ENCODE data around the gene TMEM255B.
"Not testable (repeated sequence)": the region's sequence is repeated elsewhere in the genome, so short reads cannot be mapped to it uniquely, and the experiment has no call there.

Gene TMEM255B

DNA sequence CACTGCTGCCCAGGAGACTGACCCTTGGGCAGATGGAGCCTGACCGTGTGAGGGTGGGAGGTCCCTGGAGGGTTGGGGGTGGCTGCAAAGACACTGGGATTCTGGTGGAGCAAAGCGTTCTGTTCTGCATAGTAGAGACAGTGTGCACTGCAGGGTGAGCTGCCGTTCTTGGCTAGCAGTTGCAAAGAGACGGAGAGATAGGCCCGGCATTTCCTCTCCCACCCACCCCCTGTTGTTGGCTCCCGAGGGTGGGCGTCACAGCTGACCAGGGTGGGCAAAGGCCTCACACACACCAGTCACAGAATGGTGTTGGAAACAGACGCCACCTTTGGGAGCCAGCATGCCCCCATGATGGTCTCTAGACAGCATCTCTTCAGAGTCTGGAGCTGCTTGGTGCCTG lies 11.4 kb downstream of the TMEM255B start:
- no peak for DNase-seq

DNA sequence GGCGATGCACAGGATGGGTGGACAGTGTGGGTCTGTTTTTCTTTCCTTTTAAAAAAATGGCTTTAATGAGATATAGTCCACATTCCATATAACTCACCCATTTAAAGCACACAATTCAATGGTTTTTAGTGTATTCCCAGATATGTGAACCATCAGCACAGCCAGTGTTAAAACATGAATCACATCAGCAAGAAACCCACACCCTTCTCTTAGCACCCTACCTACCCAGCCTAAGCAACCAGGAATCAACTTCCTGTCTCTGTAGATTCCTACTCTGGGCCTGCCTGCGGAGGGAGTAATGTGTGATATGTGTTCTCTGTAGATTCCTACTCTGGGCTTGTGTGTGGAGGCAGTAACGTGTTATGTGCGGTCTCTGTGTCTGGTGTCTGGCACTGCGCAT lies 11.9 kb downstream of the TMEM255B start:
- DNase-seq, result no peak

DNA sequence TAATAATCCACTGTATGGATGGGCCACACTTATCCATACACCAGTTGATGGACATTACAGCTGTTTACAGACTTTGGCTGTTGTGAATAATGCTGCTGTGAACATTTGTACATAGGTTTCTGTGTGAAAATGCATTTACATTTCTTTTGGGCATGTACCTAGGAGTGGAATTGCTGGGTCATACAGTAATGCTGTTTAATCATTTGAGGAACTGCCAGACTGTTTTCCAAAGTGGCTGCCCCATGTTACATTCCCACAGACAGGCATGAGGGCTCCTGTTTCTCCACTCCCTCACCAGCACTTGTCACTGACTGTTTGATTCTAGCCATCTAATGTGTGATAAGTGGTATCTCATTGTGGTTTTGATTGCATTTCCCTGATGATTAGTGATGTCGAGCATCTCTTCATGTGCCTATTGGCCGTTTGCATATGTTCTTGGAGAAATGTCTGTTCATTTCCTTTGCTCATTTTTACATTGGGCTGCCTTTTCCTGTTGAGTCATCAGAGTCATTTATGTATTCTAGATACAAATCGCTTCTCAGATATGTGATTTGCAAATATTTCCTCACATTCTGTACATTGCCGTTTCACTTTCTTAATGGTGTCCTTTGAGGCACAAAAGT lies 12.8 kb downstream of the TMEM255B start:
- no peak for DNase-seq

DNA sequence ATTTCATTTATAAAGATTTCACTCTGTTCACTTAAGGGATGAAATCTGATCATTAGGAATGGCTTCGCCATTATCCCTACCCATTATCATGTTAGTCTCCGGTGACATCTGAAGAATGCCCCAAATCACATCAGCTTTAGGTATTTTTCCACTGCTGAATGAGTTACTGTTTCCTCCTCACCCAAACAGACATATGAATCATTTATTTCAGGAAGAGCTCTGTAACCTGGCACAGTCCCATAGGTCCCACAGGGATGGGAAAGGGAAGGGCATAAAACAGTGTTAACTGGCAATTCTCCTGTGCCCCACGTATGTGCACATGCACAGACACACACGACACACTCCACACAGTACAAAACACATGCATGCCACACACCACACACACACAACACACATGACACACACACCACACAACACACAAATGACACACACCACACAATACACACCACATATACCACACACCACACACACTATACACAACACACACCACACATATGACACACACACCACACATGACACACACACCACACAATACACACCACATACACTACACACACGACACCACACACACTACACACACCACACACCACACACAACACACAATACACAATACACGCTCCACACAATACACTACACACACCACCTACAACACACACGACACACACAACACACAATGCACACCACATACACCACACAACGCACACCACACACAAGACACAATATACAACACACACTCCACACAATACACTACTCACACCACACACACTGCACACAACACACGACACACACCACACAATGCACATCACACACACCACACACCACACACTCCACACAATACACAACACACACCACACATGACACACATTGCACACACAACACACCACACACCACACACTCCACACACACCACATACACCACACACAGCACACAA lies 15.4 kb downstream of the TMEM255B start:
- no peak for DNase-seq

DNA sequence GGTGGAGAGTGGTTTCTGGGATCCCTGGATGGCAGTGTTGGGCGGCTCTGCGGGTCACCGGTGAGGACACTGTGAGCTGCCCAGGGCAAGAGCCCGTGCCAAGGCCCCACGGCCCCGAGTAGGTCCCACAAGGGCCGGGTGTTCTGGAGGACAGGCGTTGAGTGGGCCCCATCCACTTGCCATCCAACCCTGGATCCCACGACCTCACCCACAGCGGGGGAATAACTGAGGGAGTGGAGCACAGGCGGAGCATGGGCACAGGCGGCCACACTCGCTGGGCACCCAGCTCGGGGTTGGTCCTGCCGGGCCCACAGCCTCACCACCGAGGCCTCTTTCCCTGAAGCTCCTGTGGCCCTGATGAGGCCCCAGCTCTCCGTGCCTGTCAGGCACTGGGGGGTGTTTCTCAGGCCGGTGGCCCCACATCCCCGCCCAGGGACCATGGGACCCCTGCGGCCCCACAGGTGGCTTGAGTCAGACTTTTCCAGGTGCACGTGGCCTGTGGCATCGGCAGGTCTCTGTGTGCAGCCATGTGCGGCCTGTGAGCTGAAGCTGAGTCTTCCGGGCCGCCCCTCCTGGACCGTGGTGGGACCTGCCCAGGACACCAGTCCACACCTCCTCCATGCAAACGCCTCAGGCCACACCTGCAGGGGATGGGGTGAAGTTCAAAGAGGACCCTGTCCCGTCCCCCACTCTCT lies 16.6 kb downstream of the TMEM255B start:
- DNase-seq, result no peak

DNA sequence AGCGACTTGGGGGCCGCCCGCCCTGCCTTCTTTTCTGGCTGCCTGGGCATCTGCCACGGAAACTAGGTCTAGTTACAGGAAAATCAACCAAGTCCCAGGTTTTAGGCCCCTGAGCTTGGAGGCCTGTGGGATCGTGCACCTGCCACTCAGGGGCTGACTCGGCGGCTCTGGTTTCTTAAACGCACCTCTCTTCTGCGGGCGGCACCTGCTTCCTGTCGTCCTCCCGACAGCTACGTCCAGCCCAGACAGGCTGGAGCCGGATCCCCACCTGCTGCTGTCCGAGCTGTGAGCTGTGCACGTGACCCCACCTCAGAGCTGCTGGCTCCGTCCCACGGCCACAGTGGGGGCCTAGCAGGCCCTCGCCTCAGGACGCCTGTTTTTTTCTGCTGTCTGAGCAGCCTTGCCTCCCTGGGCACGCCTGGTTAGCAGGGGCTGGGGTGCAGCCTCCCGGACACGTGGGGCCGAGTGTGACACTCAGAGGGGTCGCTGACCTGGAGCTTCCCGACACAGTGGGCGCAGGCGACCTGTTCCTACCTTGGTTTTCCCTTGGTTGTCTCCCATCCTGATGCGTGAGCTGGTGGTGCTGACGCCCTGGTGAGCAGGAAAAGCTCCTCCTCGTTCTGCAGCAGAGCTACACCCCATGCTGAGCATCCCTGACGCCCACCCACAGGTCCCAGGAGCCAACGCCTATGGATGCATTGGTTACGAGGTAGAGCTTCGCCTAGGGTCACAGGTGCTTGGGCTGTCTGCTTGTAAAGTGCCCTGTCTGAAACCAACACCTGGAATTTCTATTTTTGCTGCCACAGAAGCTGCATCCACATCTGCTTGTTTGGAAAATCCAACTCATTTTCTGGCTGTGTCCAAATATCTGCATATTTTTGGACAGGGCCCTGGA lies 17.5 kb downstream of the TMEM255B start:
- peak; percentile 84 for DNase-seq

DNA sequence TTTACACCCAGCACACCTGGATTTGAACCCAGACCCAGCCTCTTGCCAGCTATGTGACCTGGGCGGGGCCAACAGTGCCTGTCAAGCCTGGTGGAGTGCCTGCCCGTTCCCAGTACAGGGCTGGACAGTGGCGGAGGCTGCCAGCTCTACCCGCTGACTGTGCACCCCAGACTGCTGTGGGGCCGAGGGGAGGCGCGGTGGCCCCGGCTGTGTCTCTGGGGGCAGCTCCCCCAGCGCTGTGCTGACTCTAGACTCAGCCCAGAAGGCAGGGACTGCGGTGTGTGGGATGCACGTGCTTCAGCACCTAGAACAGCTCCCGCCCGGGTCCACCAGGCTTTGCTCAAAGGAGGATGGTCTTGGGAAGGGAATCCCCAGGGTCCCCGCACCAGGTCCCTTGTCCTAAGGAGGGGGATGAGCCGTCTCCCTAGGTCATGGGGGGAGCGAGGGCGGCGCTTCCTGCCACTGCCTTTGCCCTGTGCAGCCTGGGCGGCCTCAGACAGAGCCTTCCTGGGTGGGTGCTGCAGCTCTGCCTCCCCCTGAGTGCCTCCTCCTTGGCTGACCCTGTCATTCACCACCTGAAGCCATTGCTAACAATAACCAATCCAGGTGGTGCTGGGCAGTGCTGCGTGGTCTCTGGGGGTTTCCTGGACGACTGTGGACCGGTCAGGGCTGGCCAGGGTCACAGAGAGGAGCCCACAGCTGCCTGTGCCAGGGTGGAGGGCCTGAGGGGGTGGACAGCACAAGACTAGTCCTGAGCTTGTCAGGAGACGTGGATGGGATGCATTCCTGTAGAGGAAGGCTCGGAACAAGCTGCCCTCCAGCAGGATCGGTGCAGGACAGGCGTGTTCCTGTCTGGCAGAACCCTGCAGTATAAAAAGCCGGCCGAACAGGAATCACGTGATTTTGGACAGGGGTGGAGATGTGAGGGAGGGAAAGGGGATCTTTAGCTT lies 18.6 kb downstream of the TMEM255B start:
- no peak for DNase-seq

DNA sequence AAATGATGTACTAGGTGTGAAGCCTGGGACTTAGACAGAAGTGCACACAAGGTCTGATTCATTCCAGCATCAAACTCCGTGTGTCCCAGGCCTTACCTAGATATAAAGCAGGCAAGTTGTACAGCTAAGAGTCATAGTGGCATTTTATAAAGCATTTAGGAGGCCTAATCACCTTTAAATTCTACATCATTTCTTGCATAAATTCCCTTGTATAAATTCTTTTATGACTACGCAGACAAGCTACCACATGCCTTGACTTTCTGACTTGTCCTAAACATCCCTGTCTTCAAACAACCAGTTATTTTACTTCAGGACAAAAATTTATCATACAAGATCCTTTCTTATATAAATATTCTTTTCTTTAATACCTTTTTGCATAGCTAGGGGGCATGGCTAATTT lies 22.5 kb downstream of the TMEM255B start:
- no peak for DNase-seq

DNA sequence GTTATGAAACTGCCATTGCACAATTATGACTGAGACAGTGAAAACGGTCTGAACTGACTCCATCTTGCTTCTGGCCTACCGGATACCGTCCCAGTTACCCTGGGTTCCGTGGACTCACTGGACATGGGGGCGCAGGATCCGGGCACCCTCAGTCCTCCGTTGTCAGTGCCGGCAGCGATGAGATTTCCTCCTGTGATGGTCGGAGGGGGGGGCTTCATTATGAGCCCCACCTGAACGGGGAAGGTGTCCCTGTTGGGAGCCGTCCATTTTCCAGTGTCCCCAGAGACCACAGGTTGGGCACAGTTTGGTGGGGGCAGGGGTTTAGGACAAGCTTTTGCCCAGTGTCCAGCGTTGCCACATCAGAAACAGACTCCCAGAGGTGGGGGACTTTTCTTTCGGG lies 23.4 kb downstream of the TMEM255B start:
- DNase-seq, result no peak

DNA sequence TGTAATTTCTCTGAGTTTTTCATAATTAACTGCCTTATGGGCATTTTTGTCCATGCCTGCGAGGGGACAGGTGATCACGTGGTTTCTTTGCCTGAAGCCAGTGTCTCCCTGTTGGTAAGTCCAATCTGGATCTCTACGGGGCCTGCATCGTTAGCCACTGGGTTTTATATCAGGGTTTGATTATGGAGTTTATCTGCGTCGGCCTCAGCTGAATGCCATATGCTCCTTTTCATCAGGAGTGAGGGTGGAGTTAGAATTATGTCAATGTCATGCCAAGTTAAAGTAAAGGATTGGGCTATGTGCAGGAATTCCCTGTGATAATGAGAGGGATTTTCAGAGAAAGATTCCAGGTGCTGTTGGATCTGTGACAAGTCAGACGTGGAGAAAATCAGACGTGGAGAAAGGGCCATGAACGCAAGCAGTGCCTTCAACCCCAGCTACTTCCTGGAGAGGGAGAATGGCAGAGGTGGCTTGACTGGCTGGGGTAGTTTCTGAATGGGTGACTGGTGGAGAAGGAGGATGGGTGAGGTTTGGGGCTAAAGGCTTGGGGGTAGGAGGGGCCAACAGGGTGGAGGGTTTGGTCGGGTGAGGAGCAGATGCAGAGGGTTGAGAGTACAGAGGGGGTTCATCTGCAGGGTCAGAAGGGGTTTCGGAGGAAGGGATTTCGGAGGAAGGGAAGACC lies 24.3 kb downstream of the TMEM255B start:
- no peak for DNase-seq

DNA sequence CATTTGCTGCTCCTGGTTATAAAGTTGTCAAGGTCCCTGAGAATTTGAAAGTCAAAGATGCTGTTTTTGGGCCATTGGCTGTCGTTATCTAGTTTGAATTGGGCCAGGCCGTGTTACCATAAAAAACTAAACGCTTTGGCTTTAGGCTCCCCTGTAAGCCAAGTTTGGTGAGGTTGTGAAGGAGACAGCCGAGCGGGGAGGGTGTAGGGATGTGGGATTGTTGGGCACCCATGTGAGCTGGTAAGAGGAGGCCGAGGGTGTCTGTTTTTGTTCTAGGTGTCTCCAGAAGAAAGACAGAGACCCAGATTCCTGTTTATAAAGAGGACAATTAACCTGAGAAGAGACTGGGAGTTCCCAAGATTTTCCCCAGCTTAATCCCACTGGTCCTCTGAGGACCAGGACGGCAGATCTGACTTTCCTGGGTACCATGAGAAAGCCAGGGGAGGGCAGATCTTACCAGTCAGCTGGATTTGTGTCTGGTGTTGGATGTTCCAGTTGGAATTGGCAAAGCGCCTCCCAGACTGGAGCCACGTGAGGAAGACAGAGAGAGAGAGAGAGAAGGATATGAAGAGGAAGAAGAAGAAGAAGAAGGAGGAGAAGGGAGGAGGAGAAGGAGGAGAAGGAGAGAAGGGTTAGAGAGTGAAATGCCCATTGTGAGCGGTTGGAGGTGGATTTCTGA lies 25.1 kb downstream of the TMEM255B start:
- DNase-seq, result no peak

DNA sequence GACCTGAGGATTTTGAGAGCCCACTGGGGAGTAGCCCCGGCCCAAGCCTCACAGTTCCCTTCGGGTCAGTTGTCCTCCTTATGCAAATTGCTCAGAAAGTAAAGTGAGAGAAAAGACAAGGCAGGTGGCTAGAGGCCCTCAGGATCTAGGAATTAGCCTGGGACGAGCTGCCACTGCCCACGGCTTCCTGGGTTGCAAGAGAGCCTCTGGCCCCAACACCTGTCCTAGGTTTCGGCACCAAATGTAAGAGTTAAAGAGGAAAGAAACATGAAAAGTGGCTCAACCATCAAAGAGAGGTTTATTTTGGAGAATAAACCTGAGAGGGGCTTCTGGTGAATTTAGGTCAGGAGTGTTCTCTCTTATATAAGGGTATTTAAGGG lies 25.6 kb downstream of the TMEM255B start:
- DNase-seq, result no peak

DNA sequence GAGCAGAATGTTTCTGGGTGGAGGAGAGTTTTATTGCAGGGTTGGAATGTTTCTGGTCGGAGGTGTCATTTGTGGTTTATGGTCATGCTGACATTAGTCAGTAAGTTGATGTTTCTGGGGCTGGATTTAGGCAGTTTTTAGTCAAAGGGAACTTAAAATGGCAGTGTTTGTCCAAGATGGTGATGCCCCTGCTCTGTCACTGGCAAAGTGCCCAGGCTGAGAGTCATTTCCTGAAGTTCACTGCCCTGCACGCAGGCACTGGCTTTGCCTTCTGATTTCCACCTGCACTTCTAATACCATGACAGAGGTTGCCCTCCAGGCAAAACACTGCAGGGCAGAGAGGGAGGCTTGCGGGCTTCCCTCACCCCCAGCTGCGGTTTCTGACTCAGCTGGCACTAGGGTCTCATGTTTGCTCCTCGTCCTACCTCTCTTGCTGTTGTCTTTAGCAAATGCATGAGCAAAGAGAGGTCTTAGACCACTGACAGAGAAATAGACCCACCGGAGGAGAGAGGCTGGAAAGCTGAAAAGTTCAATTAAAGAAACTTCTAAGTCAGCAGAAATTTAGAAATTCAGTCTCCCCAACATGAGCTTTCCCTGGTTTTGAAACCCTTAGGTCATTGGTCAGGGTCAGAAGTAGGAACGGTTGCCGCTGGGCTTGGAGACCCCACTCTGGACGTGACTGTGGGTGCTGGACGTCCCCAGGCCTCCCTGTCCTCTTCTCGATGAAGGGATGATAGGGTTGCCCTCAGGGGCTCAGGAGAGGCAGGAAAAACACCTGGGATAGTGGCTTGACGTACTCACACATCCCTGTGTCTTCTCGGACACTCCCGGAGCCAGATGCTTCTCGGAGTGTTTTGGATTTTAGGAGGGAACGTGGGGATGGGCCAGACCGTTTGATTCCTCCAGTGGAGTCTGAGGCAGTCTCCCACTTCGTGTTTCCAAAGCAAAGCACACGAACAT lies 26.3 kb downstream of the TMEM255B start:
- no peak for DNase-seq

DNA sequence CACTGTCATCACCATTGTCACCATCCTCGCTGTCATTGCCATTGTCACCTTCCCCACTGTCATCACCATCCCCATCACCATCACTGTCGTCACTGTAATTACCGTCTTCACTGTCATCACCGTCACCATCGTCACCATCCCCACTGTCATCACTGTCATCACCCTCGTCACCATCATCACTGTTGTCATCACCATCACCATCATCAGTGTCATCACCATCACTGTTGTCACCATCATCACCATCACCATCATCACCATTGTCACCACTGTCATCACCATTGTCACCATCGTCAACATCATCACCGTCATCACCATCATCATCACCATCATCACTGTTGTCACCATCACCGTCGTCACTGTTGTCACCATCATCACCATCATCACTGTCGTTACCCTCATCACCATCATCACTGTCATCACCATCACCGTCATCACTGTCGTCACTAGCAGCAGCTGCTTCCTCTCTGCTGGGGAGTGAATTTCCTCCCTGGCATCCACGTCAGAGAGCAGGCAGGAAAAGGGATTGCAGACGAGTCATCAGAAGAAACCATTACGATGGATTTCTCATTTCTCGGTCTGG lies 27.3 kb downstream of the TMEM255B start:
- DNase-seq, result no peak

DNA sequence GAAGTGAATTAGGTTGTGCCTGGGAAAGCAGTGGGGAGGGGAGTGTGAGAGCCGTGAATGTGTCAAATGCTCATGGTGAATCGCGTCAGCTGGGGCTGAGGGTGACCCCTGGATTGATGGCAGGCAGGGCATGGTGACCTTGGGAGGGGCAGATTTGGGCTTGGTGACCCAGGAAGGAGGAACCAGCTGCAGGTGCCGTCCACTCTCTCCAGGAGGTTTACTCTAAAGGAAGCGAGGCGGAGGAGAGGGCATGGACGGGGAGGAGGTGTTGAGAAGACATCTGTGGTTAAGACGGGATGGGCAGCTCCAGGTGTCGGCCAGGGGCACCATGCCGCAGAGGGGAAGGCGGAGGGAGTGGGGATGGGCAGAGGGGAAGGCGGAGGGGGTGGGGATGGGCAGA lies 28.7 kb downstream of the TMEM255B start:
- DNase-seq, result no peak

DNA sequence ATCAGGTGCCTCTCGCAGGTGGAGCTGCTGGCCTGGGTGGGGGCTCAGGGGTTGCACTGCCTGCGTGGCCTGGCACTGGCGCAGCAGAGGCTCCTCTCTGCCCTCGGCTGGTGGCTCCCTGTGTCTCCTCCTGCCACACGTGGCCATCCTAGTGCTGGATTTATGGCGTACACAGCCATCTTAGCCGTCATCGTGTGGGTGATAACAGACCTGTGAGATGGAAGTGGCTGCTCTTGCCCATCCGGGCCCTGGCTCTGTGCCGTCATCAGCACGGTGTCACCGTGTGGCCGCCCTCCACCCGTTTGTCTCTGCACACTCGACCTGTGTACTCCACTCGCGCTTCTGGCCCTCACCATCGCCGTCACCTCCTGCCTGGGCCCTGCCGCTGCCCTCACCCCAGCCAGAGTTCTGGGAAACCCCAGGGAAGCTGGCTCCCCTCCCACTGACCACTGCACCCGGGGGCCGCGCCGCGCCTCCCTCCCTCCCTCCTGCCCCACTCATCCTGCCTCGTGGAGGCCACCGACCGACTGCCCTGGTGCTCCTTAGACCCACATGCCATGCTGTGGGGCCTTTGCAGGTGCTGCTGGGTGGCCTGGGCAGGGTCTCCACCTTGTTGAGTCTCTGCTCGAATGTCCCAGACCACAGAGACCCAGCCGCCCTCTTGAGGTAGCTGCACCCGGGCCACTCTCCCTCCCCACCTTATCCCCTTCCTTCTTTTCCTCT lies 29.5 kb downstream of the TMEM255B start:
- no peak for DNase-seq

DNA sequence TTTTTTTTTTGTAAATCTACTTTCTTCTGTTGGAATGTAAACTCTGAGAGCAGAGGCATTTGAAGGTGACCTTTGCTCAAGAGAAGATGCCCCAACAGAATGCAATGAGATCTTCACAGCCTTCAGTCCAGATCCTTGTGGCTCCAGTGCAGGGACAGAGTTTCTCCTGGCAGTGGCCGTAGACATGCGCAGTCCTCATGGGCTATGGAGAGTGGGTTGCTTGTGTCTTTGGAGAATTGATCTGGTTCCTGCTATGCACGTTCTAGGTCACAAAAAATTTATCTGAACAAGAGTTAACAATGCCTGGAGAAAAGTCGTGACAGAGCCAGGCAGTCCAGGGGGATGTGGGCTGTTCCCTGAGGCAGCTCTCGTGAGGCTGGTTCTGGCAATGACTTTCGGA lies 30.1 kb downstream of the TMEM255B start:
- no peak for DNase-seq

DNA sequence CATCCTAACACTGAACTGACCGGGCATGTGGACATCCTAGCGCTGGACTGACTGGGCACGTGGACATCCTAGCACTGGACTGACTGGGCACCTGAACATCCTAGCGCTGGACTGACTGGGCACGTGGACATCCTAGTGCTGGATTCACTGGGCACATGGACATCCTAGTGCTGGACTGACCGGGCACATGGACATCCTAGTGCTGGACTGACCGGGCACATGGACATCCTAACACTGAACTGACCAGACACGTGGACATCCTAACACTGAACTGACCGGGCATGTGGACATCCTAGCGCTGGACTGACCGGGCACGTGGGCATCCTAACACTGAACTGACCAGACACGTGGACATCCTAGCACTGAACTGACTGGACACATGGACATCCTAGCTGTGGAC lies 30.9 kb downstream of the TMEM255B start:
- not testable (repeated sequence) for DNase-seq
